Neural cell (in vitro differentiated cells): ENCODE results near the gene CACNB2. TPM values are rescaled to one million over a fixed set of nuclear protein-coding genes. Genes with fewer than 3 reads are reported as not detected.
A peak's percentile ranks its signal among the peaks of the same experiment; 100 is the strongest.

Experiments
- H2AFZ ChIP-seq: fragments of 200-600, 300-800 bp; sonication (generic), shearing (Covaris generic); 2 replicates; pipeline ENCODE4 v1.6.0; 2014; ENCODE audit warnings: low read depth, mild to moderate bottlenecking, antibody characterized with exemption, low read length, moderate library complexity
- H3F3A ChIP-seq: fragments of 200-600 bp; shearing (Covaris generic); 2 replicates; pipeline ENCODE4 v1.6.1; 2016; ENCODE audit warnings: mild to moderate bottlenecking, moderate library complexity, mixed read lengths, antibody characterized with exemption, low read length; ENCODE audit not compliant: insufficient read depth, poor library complexity, severe bottlenecking
- H3K27ac ChIP-seq: fragments of 200-600, 300-800 bp; sonication (generic), shearing (Covaris generic); 2 replicates; pipeline ENCODE4 v1.5.1; 2014; ENCODE audit warnings: mild to moderate bottlenecking, low read length, moderate library complexity
- H3K27me3 ChIP-seq: fragments of 300-800, 200-600 bp; sonication (generic), shearing (Covaris generic); 2 replicates; pipeline ENCODE4 v1.6.0; 2014; ENCODE audit warnings: mild to moderate bottlenecking, low read depth, low read length, moderate library complexity; ENCODE audit not compliant: insufficient read depth
- H3K36me3 ChIP-seq: fragments of 300-800, 200-600 bp; sonication (generic), shearing (Covaris generic); 2 replicates; pipeline ENCODE4 v1.5.1; 2014; ENCODE audit warnings: mild to moderate bottlenecking, antibody characterized with exemption, low read length, moderate library complexity; ENCODE audit not compliant: insufficient read depth
- H3K4me2 ChIP-seq: fragments of 300-800, 200-600 bp; sonication (generic), shearing (Covaris generic); 2 replicates; pipeline ENCODE4 v1.6.0; 2014; ENCODE audit warnings: mild to moderate bottlenecking, low read length
- H3K4me3 ChIP-seq: fragments of 300-800, 200-600 bp; sonication (generic), shearing (Covaris generic); 2 replicates; pipeline ENCODE4 v1.5.1; 2014; ENCODE audit warnings: mild to moderate bottlenecking, low read length, moderate library complexity
- H3K79me2 ChIP-seq: fragments of 200-600 bp; shearing (Covaris generic); replicated peaks from 2 replicates; pipeline ENCODE4 v1.6.0; 2014; ENCODE audit warnings: mild to moderate bottlenecking, low read length, moderate library complexity; ENCODE audit not compliant: insufficient read depth
- H3K9ac ChIP-seq: fragments of 300-800, 200-600 bp; sonication (generic), shearing (Covaris generic); 2 replicates; pipeline ENCODE4 v1.6.1; 2016; ENCODE audit warnings: mild to moderate bottlenecking, low read length, mixed read lengths
- H3K9me2 ChIP-seq: fragments of 200-600 bp; shearing (Covaris generic); 2 replicates; pipeline ENCODE4 v1.6.1; 2016; ENCODE audit warnings: mild to moderate bottlenecking, low read length, mixed read lengths; ENCODE audit not compliant: insufficient read depth
- H3K9me3 ChIP-seq: fragments of 200-600, 300-800 bp; sonication (generic), shearing (Covaris generic); 2 replicates; pipeline ENCODE4 v1.6.1; 2016; ENCODE audit warnings: mild to moderate bottlenecking, mixed run types, low read length, moderate library complexity, mixed read lengths
- H4K20me1 ChIP-seq: fragments of 200-600 bp; shearing (Covaris generic); 2 replicates; pipeline ENCODE4 v1.6.1; 2016; ENCODE audit warnings: mild to moderate bottlenecking, mixed run types; ENCODE audit not compliant: insufficient read depth
- CTCF ChIP-seq: fragments of 450-650 bp; IDR thresholded peaks from 2 replicates; pipeline ENCODE4 v1.5.1; 2014; ENCODE audit warnings: antibody characterized with exemption, mild to moderate bottlenecking, moderate library complexity; ENCODE audit not compliant: poor library complexity, severe bottlenecking
- EP300 ChIP-seq: fragments of 450-650 bp; conservative IDR thresholded peaks from 2 replicates; pipeline ENCODE4 v1.6.1; 2014; ENCODE audit warnings: antibody characterized with exemption, mild to moderate bottlenecking, moderate library complexity; ENCODE audit not compliant: poor library complexity, severe bottlenecking
- EZH2 ChIP-seq: fragments of 200-600, 300-800 bp; shearing (Covaris generic), sonication (generic); IDR thresholded peaks from 2 replicates; pipeline ENCODE4 v1.6.1; 2014; ENCODE audit warnings: antibody characterized with exemption, low read length, borderline replicate concordance, mild to moderate bottlenecking; ENCODE audit not compliant: insufficient read depth, poor library complexity, severe bottlenecking
- MXI1 ChIP-seq: fragments of 450-650 bp; conservative IDR thresholded peaks from 2 replicates; pipeline ENCODE4 v1.6.1; 2014; ENCODE audit warnings: antibody characterized with exemption, mild to moderate bottlenecking; ENCODE audit not compliant: poor library complexity, severe bottlenecking
- POLR2AphosphoS5 ChIP-seq: IDR thresholded peaks from 2 replicates; pipeline ENCODE4 v1.6.1; 2012
- RAD21 ChIP-seq: fragments of 450-650 bp; conservative IDR thresholded peaks from 2 replicates; pipeline ENCODE4 v1.6.1; 2014; ENCODE audit warnings: antibody characterized with exemption, mild to moderate bottlenecking, moderate library complexity
- REST ChIP-seq: IDR thresholded peaks from 2 replicates; pipeline ENCODE4 v1.6.1; 2012; ENCODE audit warnings: borderline replicate concordance
- SMC3 ChIP-seq: fragments of 450-650 bp; conservative IDR thresholded peaks from 2 replicates; pipeline ENCODE4 v1.6.1; 2014; ENCODE audit warnings: antibody characterized with exemption, mild to moderate bottlenecking, moderate library complexity; ENCODE audit not compliant: poor library complexity
- TAF1 ChIP-seq: IDR thresholded peaks from 2 replicates; pipeline ENCODE4 v1.6.1; 2012; ENCODE audit warnings: low read depth
- polyA plus RNA-seq: library from polyadenylated mRNA; depleted of rRNA; stranded (reverse); fragments of >200 nt; gene quantifications from 2 replicates; pipeline ENCODE4 v1.2.3, GENCODE V29; 2014

CACNB2 gene
- polyA plus RNA-seq, 1 donor from 2014 or later = 14.3 TPM

GRCh38 chr10:18298256-18298655, 158.0 kb downstream of the CACNB2 start:
- Histone ChIP-seq H3K4me2 (no peak overlapping the region), H2AFZ (no peak overlapping the region), H3K79me2 (no peaks in the 10 kb centered on the region), H3K4me3 (no peak overlapping the region), H3K36me3 (peaks cover 4% of the 10 kb centered on the region), H3K9me3 (no peaks in the 10 kb centered on the region), H3K27me3 (no peaks in the 10 kb centered on the region), H3K9ac (no peak overlapping the region), H3K27ac (no peak overlapping the region), H3F3A (no peaks in the 10 kb centered on the region), H3K9me2 (no peaks in the 10 kb centered on the region), H4K20me1 (no peaks in the 10 kb centered on the region)
- TF ChIP-seq REST (no peak), SMC3 (no peak), EZH2 (no peak), MXI1 (no peak), TAF1 (no peak), CTCF (no peak), EP300 (no peak)

GRCh38 chr10:18303851-18304801, 163.9 kb downstream of the CACNB2 start:
- H3K4me3 ChIP-seq = peak overlapping the region; percentile 41
- peak overlapping the region; percentile 67 for H3K4me2 ChIP-seq
- no peaks in the 10 kb centered on the region for H3K9me2 ChIP-seq
- H3K27ac ChIP-seq = peak overlapping the region; percentile 40
- no peaks in the 10 kb centered on the region for H3K27me3 ChIP-seq
- no peak overlapping the region for H3K9ac ChIP-seq
- TF ChIP-seq EP300 (no peak), TAF1 (no peak), CTCF (no peak), REST (no peak), RAD21 (peak; percentile 29), SMC3 (no peak), POLR2AphosphoS5 (peak; percentile 51), EZH2 (no peak), MXI1 (peak; percentile 25)
- no peaks in the 10 kb centered on the region for H3K9me3 ChIP-seq
- H2AFZ ChIP-seq = no peak overlapping the region
- H3K36me3 ChIP-seq = no peaks in the 10 kb centered on the region
- H4K20me1 ChIP-seq = no peaks in the 10 kb centered on the region
- no peaks in the 10 kb centered on the region for H3K79me2 ChIP-seq
- no peaks in the 10 kb centered on the region for H3F3A ChIP-seq
